ENCODE results near the gene KAT7. TPM values are rescaled to one million over a fixed set of nuclear protein-coding genes. Genes with fewer than 3 reads are reported as not detected.

Gene KAT7
- total and polyA plus RNA-seq, 5 donors from 2014 or later: 37.0 to 207 (median 49.0) TPM

DNA sequence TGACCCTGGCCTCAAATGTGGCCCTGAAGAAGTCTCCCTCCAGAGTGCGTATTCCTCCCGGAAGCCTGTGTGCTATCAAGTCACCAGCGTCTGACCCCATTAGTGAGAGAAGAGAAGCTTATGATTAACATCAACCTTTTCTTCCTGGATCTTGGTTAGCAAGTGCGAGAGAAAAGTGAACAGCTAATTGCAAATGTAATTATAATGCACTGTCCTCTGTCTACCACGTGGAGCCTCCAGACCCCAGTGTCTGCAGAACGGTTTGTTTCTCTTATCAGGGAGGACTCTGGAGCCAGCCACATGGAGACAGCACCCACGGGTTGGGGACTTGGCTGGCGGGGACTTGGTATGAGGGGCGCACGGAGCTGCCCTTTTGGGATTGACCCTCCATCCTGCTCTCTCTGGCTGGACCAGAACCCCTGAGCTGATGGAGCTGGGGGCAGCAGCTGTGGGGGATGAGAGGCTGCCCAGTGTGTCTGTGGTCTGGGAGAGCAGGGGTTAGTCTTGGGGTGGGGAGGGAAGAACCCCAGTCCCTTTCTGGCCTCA, 65.1 kb downstream of the KAT7 start:
- Histone ChIP-seq H3K4me3 (ENCODE audit: low read depth, low read length) (no peak overlapping the region), H3K36me3 (ENCODE audit: control insufficient read depth, insufficient read depth, low read length) (no peaks in the 10 kb centered on the region), H3K27ac (ENCODE audit: insufficient read depth, low read length, poor library complexity, severe bottlenecking) (no peak overlapping the region), H3K27me3 (ENCODE audit: control insufficient read depth, insufficient read depth, low read length) (no peaks in the 10 kb centered on the region), H3K9me3 (ENCODE audit: control insufficient read depth in 2 of 2, low read length in 2 of 2) (no peaks in the 10 kb centered on the region), H3K4me1 (ENCODE audit: control insufficient read depth, insufficient read depth, low read length, poor library complexity, severe bottlenecking) (peaks cover 13% of the 10 kb centered on the region)
- Mint-ChIP-seq H3K4me3 (peak overlapping the region in 3 of 4 donors; percentile 16 to 55 (median 38)), H3K4me1 (peaks cover 0 to 19% (median 12%) of the 10 kb centered on the region in 4 donors), H3K27ac (peak overlapping the region in 1 of 3 donors; percentile 36), H3K27me3 (peaks cover 2% of the 10 kb centered on the region), H3K36me3 (no peaks in the 10 kb centered on the region), H3K9me3 (peaks cover 0 to 1% (median 0%) of the 10 kb centered on the region in 7 donors)
- no peak for DNase-seq
- no peak for ATAC-seq (ENCODE audit: low read depth in 2 of 2)

DNA sequence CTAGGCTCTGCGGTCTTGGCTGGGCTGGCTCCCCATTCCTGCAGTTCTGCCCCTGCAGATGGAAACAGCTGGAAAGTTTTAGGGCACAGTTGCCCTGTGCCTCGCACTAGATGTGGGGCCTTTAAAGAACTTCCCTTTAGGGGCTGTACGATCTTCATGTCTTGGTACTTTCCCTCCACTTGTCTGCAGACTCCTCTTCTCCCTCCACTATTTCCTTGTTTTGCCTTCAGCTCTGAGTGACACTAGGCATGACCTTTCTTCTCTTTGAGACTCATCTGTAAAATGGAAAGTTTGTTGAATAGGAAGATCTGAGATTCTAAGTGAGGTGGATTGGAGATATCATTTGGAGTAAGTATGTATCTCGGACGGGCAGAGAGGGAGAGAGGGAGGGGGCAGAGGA, 65.6 kb downstream of the KAT7 start:
- H3K27me3 ChIP-seq (ENCODE audit: control insufficient read depth, insufficient read depth, low read length): no peaks in the 10 kb centered on the region
- DNase-seq: no peak
- H3K4me1 ChIP-seq (ENCODE audit: control insufficient read depth, insufficient read depth, low read length, poor library complexity, severe bottlenecking): peaks cover 13% of the 10 kb centered on the region
- Mint-ChIP-seq H3K27me3 (peaks cover 4% of the 10 kb centered on the region), H3K36me3 (no peaks in the 10 kb centered on the region), H3K9me3 (no peaks in the 10 kb centered on the region), H3K4me3 (peak overlapping the region in 2 of 4 donors; percentile 2 to 38), H3K4me1 (peaks cover 0 to 21% (median 10%) of the 10 kb centered on the region in 4 donors), H3K27ac (no peak overlapping the region)
- H3K36me3 ChIP-seq (ENCODE audit: control insufficient read depth, insufficient read depth, low read length): no peaks in the 10 kb centered on the region
- H3K27ac ChIP-seq (ENCODE audit: insufficient read depth, low read length, poor library complexity, severe bottlenecking): no peak overlapping the region
- no peaks in the 10 kb centered on the region for H3K9me3 ChIP-seq (ENCODE audit: control insufficient read depth in 2 of 2, low read length in 2 of 2)
- no peak overlapping the region for H3K4me3 ChIP-seq (ENCODE audit: low read depth, low read length)
- no peak for ATAC-seq (ENCODE audit: low read depth in 2 of 2)

DNA sequence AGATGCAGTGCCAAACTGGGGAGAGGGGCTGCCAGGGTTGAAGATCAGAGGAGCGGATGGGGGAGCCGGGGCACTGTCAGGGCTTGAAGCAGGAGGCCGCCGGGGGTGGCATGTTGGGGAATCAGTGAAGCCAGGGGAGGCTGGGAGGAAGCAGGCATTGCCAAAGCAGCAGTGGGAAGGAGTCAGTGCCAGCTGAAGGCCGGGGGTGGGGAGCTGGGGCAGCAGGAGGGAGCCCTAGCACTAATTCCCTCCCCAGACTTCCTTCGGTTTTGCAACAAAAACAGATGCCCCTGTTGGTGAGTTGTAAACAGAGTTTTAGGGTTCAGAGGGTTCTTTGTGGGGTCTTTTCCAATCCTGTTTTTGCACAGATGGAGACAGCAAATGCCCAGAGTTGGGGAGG, 70.3 kb downstream of the KAT7 start:
- H3K27me3 ChIP-seq (ENCODE audit: control insufficient read depth, insufficient read depth, low read length): no peaks in the 10 kb centered on the region
- Mint-ChIP-seq H3K4me1 (peaks cover 0 to 8% (median 5%) of the 10 kb centered on the region in 4 donors), H3K27ac (no peak overlapping the region), H3K9me3 (no peaks in the 10 kb centered on the region), H3K27me3 (peaks cover 18% of the 10 kb centered on the region), H3K4me3 (no peak overlapping the region), H3K36me3 (no peaks in the 10 kb centered on the region)
- H3K27ac ChIP-seq (ENCODE audit: insufficient read depth, low read length, poor library complexity, severe bottlenecking): no peak overlapping the region
- no peak for DNase-seq
- H3K36me3 ChIP-seq (ENCODE audit: control insufficient read depth, insufficient read depth, low read length): no peaks in the 10 kb centered on the region
- ATAC-seq (ENCODE audit: low read depth in 2 of 2): no peak
- no peaks in the 10 kb centered on the region for H3K9me3 ChIP-seq (ENCODE audit: control insufficient read depth in 2 of 2, low read length in 2 of 2)
- H3K4me1 ChIP-seq (ENCODE audit: control insufficient read depth, insufficient read depth, low read length, poor library complexity, severe bottlenecking): no peaks in the 10 kb centered on the region
- no peak overlapping the region for H3K4me3 ChIP-seq (ENCODE audit: low read depth, low read length)

- H3K27ac ChIP-seq (ENCODE audit: insufficient read depth, low read length, poor library complexity, severe bottlenecking): no peak overlapping the region
- no peak overlapping the region for H3K4me3 ChIP-seq (ENCODE audit: low read depth, low read length)
- no peaks in the 10 kb centered on the region for H3K36me3 ChIP-seq (ENCODE audit: control insufficient read depth, insufficient read depth, low read length)
- Mint-ChIP-seq H3K9me3 (no peaks in the 10 kb centered on the region), H3K4me3 (no peak overlapping the region), H3K27me3 (peaks cover 23% of the 10 kb centered on the region), H3K36me3 (no peaks in the 10 kb centered on the region), H3K4me1 (peaks cover 0 to 8% (median 6%) of the 10 kb centered on the region in 4 donors), H3K27ac (peak overlapping the region in 2 of 3 donors; percentile 3 to 74)
- DNase-seq (no peak), ATAC-seq (ENCODE audit: low read depth in 2 of 2) (no peak)
- H3K4me1 ChIP-seq (ENCODE audit: control insufficient read depth, insufficient read depth, low read length, poor library complexity, severe bottlenecking): no peaks in the 10 kb centered on the region
- H3K9me3 ChIP-seq (ENCODE audit: control insufficient read depth in 2 of 2, low read length in 2 of 2): no peaks in the 10 kb centered on the region
- no peaks in the 10 kb centered on the region for H3K27me3 ChIP-seq (ENCODE audit: control insufficient read depth, insufficient read depth, low read length)
These were observed 71.8 kb downstream of the KAT7 start for GRCh38 chr17:49859991-49860953.

GRCh38 chr17:49861150-49861884, 72.8 kb downstream of the KAT7 start:
- no peak overlapping the region for H3K4me3 Mint-ChIP-seq
- peaks cover 23% of the 10 kb centered on the region for H3K27me3 Mint-ChIP-seq
- Histone ChIP-seq H3K27ac (ENCODE audit: insufficient read depth, low read length, poor library complexity, severe bottlenecking) (no peak overlapping the region), H3K4me3 (ENCODE audit: low read depth, low read length) (no peak overlapping the region), H3K27me3 (ENCODE audit: control insufficient read depth, insufficient read depth, low read length) (no peaks in the 10 kb centered on the region), H3K9me3 (ENCODE audit: control insufficient read depth in 2 of 2, low read length in 2 of 2) (no peaks in the 10 kb centered on the region), H3K4me1 (ENCODE audit: control insufficient read depth, insufficient read depth, low read length, poor library complexity, severe bottlenecking) (no peaks in the 10 kb centered on the region), H3K36me3 (ENCODE audit: control insufficient read depth, insufficient read depth, low read length) (no peaks in the 10 kb centered on the region)
- peak; percentile 57 to 58 for ATAC-seq (ENCODE audit: low read depth in 2 of 2)
- H3K4me1 Mint-ChIP-seq: peaks cover 0 to 8% (median 6%) of the 10 kb centered on the region in 4 donors
- peak; percentile 41 to 53 (median 46) for DNase-seq
- H3K27ac Mint-ChIP-seq: peak overlapping the region; percentile 0 to 27 (median 3)
- H3K36me3 Mint-ChIP-seq: no peaks in the 10 kb centered on the region
- no peaks in the 10 kb centered on the region for H3K9me3 Mint-ChIP-seq

- Mint-ChIP-seq H3K27ac (no peak overlapping the region), H3K36me3 (peaks cover 5% of the 10 kb centered on the region), H3K9me3 (no peaks in the 10 kb centered on the region), H3K4me1 (peaks cover 0 to 8% (median 6%) of the 10 kb centered on the region in 4 donors), H3K27me3 (peaks cover 26% of the 10 kb centered on the region), H3K4me3 (no peak overlapping the region)
- H3K4me3 ChIP-seq (ENCODE audit: low read depth, low read length): no peak overlapping the region
- H3K27me3 ChIP-seq (ENCODE audit: control insufficient read depth, insufficient read depth, low read length): no peaks in the 10 kb centered on the region
- H3K4me1 ChIP-seq (ENCODE audit: control insufficient read depth, insufficient read depth, low read length, poor library complexity, severe bottlenecking): no peaks in the 10 kb centered on the region
- no peaks in the 10 kb centered on the region for H3K36me3 ChIP-seq (ENCODE audit: control insufficient read depth, insufficient read depth, low read length)
- H3K27ac ChIP-seq (ENCODE audit: insufficient read depth, low read length, poor library complexity, severe bottlenecking): no peak overlapping the region
- ATAC-seq (ENCODE audit: low read depth in 2 of 2): no peak
- no peak for DNase-seq
- no peaks in the 10 kb centered on the region for H3K9me3 ChIP-seq (ENCODE audit: control insufficient read depth in 2 of 2, low read length in 2 of 2)
These were observed 74.4 kb downstream of the KAT7 start for GRCh38 chr17:49862781-49863331.

DNA sequence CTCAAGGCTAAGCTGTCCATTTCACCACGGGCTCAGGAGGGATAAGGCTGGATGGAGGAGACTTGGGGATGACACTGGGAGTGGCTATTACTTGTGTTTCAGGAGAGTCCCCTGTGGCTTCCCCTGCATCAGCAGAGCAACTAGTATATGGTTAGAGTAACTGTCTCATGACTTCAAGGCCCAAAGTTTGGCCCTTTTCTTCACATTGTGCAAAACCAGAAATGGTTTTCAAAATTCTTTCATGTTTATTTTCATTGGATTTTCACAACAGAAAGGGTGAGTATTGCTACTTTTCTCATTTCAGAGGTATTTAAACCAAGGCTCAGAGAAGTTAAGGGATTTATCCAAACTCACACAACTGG, 77.5 kb downstream of the KAT7 start:
- no peak overlapping the region for H3K27ac Mint-ChIP-seq
- no peaks in the 10 kb centered on the region for H3K9me3 Mint-ChIP-seq
- H3K4me1 ChIP-seq (ENCODE audit: control insufficient read depth, insufficient read depth, low read length, poor library complexity, severe bottlenecking): no peaks in the 10 kb centered on the region
- H3K36me3 ChIP-seq (ENCODE audit: control insufficient read depth, insufficient read depth, low read length): no peaks in the 10 kb centered on the region
- peaks cover 0 to 6% (median 2%) of the 10 kb centered on the region in 4 donors for H3K4me1 Mint-ChIP-seq
- no peaks in the 10 kb centered on the region for H3K27me3 ChIP-seq (ENCODE audit: control insufficient read depth, insufficient read depth, low read length)
- H3K4me3 Mint-ChIP-seq: no peak overlapping the region
- H3K9me3 ChIP-seq (ENCODE audit: control insufficient read depth in 2 of 2, low read length in 2 of 2): no peaks in the 10 kb centered on the region
- DNase-seq (no peak), ATAC-seq (ENCODE audit: low read depth in 2 of 2) (no peak)
- H3K27ac ChIP-seq (ENCODE audit: insufficient read depth, low read length, poor library complexity, severe bottlenecking): no peak overlapping the region
- H3K36me3 Mint-ChIP-seq: peaks cover 10% of the 10 kb centered on the region
- H3K4me3 ChIP-seq (ENCODE audit: low read depth, low read length): no peak overlapping the region
- H3K27me3 Mint-ChIP-seq: peaks cover 26% of the 10 kb centered on the region

All from CD4-positive, CD25-positive, alpha-beta regulatory T cell (primary cell).